SIG-M5 treated with dmso at 0.1 percent for 504 hours (cell line): ENCODE data around the gene METTL14.
"Not testable (repeated sequence)": the region's sequence is repeated elsewhere in the genome, so short reads cannot be mapped to it uniquely, and the experiment has no call there.

ENCODE experiments used
- DNase-seq: peaks from one replicate; lab custom pipeline; 2025; ENCODE audit not compliant: unreplicated experiment; lab: John Stamatoyannopoulos, UW

The METTL14 gene

DNA sequence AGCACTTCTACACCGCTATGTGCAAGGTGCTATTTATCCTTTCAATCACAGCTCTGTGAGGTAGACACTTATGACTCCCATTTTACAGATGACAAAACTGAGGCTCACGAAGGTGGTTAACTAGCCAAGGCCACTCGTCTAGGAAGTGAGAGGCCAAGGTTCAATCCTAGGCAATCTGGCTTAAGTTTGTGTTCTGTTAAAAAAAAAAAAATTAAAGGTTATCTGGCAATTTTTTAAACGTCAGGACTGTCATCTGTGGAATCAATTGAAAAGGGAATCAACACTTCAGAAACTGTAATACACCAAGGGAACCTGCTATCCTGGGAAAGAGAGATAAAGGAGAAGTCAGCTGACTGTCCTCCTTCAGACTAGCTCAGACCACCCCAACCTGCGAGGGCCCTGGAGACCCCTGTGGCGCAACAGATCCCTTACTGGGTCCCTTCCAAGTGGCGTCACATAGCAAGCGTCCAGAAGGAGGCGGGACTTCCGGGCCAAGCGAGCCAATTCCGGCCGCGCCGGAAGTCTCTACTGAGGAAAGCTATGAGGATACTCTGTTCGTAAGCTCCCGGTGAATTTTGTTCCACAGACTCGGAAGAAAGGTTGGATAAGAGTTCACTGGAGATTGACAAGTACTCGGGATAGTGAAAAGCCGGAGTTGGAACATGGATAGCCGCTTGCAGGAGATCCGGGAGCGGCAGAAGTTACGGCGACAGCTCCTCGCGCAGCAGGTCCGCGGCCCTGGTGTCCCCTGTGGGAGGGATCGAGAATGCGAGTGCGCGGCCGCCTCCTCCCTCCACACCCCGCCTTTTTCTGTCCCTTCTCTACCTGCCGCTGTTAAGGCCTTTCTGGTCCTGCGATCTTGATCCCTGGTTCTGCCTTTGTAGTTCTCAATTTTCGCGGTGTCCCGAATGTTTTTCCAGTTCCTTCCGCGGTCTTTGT lies at the start of gene METTL14:
TSS of gene METTL14 (plus strand) at position 520 of the 939 bp plus-strand sequence. CDS start at position 663, 143 bp downstream.
- peak; percentile 88 for DNase-seq

DNA sequence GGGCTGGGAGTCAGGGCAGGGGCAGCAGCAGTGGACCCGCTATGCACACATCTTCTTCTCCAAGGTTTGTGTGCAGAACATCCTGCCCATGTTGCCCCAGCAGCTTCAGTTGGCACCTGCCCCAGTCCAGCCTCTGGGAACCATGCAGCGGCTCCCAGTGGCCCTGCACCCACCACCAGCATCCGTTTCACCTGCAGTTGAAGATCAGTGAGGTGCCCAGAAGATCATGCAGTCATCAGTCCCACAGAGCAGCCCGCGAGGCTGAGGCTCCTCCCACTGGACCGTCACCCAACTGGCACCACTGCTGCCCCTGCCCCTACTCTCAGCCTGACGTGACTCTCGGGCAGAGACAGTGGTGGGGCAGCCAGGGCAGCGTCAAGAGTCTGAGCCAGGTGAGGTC lies 49.1 kb upstream of the METTL14 start:
- DNase-seq: not testable (repeated sequence)

DNA sequence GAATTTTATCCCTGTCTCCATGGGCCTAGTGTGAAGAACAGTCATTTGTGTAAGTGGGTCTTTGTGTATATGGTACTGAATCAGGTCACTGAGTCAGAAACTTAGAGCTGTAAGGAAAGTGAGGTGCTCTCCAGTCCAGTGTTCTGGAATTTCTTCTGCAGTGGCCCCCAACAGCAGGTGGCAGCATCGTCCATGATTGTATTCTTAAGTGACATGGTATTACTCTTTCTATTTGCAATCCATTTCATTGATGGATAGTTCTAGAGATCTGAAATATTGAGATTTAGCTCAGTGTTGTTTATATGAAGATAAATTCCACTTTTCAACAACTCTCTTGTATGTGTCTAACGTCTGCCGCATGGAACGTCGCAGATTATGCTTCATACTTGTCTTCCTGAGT lies 20.5 kb upstream of the METTL14 start:
- not testable (repeated sequence) for DNase-seq

DNA sequence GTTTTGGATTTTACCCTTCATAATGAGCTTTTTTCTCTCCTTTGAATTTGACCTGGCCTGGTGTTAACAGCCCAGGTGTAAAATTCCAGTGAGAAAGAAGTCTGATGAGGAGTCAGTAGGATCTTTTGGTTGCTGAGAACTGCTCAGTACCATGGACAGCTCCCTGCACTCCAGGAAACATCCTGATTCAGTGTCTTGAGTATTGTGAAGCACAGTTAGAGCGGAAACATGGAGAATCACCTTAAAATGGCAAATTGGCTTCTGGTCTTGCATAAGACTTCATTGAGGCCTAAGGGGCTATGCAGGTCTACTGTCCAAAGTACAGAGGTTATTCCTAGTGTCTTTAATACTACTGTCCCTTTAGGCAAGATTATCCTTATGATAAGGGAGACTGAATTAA lies 16.0 kb upstream of the METTL14 start:
- DNase-seq: not testable (repeated sequence)

DNA sequence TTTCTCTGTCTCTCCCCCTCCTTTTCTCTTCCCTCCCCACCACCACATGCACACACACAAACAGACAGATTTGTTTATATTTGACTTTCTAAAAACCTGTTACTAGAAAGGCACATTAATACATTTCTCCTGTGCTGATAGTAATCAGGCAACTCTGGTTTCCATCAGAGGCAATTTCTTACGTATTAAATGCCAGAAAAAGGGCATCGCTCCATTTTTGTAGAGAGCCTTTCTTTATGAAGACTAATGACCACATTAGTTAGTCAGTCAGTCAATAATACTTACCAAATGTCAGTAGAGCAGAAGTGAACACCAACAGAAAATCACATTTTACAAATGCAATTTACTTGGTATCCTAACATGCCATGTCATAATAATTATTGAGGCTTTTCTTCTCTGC lies 14.2 kb upstream of the METTL14 start:
- DNase-seq: not testable (repeated sequence)

DNA sequence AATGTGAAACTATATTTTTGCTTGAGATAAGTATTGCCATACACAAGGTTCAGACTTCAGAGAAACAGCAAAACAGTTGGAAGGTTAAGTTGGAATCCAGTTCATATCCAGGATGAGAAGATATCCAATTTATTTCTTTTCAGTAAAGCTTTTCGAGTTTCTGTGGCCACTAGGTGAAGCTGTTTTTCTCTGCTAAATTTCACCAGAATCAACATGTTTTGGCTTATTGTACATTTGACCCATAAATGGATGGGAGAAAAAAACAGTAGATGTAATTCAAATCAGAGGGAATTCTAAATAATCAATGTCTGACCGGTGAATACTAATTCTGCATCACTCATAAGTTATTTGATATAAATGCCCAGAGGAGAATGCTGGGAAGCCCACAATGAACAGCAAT lies 9.1 kb upstream of the METTL14 start:
- no peak for DNase-seq

DNA sequence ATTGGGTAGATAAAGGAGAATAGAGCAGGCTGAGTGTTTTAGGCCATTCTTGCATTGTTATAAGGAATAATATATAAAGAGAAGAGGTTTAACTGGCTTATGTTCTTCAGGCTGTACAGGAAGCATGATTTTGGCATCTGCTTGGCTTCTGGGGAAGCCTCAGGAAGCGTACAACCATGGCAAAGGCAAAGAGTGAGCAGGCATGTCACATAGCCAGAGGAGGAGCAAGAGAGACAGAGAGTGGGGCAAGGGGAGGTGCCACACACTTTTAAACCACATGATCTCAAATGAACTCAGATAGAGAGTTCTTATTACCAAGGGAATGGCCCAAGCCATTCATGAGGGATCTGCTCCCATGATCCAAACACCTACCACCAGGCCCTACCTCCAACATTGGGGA lies 4.4 kb upstream of the METTL14 start:
- peak; percentile 7 for DNase-seq

DNA sequence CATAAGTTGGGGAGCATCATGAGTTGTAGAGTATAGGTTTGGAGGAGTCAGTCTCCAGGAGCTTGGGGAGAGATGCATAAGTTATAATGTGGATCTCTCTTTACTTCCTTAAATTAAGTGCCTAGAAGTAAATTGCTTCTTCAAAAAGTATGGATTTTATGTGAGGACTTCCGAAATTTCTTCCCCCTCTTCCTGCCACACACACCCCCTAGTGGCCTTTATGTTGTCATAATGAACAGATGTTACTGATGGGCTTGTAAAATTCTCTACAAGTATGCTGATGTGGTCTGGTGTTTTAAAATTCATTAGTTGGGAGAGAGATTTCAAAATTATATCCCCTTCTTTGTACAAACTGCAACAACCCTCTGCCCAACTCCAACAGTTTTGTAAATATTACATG lies 2.3 kb upstream of the METTL14 start:
- peak; percentile 23 for DNase-seq

DNA sequence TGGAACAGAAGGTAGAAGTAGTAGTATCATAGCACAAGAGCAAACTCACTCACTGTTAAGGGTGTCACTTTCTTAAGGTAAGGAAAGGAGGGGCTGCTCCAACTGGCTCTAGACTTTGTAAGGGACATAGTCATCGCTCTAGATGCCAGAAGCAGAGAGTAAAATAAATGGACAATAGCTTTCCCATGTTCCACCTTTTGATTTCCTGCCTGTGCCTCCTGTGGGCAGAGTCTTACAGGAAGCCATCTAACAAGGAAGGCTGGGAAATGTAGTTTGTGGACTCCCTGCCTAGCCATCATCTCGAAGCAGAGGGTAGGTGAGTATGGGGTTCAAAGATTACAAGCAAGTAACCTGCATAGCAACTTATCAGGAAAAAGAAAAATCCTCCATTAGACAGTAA lies 1.7 kb upstream of the METTL14 start:
- DNase-seq: peak; percentile 22

DNA sequence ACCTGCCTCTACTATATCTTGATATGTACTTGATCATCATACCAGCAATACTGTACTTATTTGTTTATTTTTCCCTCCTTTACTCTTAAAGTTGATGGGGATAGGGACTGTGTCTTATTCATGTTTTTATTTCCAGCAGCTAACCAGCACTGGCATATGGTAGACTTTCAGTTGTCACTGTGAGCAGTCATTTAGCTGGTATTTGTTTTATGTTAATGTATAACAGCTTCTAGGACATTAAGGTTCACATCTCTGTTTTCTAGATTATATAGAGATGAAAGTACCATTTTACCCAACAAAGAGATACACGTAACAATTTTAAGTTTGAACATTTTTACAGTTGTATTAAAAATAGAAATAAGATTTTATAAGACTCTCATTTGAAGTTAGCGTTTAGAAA lies 17.9 kb downstream of the METTL14 start:
- DNase-seq: no peak

DNA sequence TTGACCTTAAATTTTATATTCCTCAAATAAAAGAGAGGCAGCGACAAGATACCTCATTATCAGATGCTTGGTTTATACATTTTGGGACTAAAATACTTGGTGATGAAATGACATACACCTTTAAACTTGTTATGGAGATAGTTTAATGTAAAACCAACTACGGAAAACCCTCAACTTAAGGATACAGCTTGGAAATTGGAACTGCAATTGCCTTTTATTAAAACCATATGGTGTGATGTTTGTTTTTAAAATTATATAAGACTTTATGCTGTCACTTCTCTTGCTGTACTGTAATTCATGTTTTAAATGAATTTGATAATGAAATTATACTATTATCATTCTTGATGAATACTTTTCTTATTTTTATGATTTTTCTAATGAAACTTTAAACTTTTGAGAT lies 25.9 kb downstream of the METTL14 start:
- no peak for DNase-seq

DNA sequence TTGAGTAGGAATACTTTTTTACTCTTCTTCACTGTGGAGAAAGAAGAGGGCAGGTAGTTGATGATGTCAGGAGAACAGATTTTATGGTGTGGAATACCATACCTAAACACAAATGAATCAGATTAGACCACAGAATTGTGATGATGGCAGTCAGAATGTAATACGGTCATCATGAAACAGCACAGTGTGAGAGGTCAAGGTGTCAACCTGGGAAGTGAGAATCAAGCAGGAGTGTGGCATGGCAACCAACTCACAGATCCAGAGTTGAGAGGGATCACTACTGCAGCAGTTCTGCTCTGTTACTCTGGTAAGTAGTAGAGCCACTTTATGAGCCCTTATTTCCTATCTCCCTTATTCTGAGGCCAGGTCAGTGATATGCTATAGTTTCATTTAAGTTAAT lies 27.7 kb downstream of the METTL14 start:
- no peak for DNase-seq

DNA sequence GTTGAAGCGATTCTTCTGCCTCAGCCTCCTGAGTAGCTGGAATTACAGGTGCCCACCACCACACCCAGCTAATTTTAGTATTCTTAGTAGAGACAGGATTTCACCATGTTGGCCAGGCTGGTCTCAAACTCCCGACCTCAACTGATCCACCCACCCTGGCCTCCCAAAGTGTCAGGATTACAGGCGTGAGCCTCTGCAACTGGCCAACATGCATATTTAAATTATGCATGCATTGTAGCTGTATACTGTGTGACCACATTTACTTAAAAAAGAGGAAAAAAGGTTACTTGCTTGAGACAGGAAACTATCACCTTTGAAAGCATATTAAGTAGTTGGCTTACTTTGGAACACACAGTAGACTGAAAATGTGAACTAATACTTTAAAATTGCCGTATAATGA lies 29.5 kb downstream of the METTL14 start:
- no peak for DNase-seq

DNA sequence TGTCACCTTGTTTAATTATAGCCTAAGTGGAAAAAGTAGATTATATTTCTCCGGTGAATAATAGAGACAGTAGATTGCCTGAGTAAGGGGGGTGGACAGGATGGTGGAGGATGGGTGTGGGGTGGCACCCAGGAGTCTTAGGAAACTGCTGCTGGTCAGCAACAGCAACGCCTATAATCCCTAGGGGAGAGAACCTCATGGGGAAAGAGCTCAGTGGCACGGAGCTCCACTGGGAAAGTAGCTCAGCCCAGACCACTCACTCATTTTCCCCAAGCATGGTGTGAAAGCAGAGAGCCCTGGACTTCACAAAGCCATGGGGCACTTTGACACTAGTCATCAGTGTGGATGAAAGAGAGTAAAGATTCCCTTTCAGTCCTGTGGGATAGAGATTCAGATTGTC lies 31.1 kb downstream of the METTL14 start:
- DNase-seq: no peak

DNA sequence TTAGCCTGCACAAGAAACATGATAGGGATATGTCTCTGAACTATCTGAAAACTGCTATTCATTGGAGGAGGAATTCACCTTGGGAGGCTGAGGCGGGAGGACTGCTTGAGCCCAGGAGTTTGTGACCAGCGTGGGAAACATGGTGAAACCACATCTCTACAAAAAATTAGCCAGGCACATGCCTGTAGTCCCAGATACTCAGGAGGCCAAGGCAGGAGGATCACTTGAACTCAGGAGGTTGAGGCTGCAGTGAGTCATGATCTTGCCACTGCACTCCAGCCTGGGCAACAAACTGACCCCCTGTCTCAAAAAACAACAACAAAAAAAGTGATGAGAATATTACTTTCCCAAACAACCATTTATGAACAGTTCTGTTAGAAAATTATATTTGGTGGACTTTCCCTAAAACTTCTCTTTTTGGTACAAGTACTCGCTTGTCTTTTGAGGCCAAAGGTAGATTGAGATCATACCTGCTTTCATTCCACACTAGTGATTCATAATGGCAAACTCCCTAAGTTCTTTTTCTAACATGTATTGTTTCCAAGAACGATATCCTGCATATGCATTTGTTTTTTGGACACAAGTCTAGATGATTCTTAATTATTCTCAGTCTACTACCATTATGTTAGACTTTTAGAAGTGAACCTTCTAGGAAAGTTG lies 33.4 kb downstream of the METTL14 start:
- DNase-seq: no peak

DNA sequence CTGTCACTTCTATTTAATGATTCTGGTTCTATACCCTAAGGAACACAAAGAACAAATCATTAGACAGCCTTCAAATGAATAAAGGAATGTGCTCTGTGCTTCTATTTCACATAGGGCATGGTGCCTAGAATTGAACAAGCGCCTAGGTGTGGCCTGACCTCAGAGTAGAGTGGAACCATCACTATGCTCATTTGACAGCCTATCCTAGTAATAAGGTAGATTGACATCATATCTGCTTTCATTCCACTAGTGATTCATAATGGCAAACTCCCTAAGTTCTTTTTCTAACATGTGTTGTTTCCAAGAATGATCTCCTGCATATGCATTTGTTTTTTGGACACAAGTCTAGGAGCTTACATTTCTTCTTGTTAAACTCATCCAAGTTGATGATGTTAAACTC lies 36.6 kb downstream of the METTL14 start:
- DNase-seq: no peak

DNA sequence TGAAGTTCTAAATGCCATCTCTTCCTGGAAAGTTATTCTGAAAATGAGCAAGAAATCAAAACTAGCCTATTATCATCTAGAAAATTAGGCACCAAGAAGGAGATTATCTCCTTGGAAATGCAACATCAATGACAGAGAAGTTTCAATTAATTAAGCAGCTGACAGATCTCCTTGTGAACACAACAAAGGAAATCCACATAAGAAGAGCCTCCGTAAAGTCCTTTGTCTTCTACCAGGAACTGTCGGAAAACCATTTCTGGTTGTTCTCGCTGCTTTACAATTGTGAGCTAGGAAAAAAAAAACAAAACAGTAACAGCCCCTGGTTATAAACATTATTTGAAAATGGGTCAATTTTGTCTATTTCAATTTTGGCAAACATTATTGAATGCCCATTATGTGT lies 38.2 kb downstream of the METTL14 start:
- no peak for DNase-seq

DNA sequence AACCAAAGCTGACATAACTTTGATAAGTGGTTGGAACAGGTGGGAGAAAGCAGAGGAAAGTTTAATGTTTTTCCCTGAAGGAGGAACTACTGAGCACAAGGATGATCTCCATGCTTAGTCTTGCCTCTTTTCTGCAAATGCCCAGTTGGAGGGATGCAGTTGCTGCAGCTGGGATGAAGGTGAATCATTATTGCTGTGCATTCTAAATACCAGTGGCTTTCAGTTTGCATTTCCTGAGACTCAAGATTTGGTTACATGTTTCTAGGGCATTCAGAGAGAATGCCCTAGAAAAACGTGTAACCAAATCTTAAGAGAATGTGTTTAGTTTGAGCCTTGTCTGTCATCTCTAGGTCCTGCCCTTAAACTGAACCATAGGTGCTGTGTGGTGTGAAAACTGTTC lies 42.2 kb downstream of the METTL14 start:
- no peak for DNase-seq

DNA sequence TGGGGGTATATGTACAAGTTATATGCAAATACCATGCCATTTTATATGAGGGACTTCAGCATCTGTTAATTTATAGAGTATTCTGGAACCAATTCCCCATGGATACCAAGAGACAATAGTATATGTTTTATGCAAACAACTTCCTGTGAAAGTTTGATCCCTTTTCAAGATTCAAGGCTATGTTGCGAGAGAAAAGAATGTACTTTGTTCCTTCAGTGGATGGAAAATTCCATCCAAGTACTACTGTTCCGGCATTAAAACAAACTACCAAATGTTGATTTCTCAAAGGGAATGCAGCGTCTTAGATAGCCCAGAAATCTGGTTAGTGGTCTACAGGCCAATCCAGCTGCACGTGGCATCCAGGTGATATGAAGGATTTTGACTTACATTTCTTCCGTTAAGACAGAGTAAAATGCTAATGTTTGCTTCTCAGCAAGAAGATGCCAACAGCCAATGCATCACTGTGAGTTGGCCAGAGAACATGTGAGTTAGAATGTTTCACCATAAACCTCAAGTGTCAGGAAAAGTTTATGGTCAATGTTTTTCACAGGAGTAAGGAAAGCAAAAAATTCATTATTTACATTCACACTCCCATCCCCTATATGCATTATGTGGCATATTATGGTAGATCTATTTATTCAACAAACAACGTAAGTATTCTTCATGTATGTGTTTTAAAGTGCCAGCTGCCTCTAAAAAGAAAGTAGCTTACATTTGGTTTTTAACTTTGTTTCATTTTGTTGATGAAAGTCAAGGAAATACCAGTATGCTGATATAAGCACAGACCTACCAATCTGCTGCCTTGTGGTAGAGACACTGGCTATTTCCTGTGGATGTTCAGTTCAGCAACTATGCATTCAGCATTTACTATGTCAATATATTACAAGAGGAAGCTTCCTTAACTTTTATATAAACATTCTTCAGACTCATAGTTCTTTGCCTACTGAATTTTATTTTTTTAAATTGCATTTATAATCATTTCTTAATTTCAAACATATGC lies 44.4 kb downstream of the METTL14 start:
- no peak for DNase-seq

DNA sequence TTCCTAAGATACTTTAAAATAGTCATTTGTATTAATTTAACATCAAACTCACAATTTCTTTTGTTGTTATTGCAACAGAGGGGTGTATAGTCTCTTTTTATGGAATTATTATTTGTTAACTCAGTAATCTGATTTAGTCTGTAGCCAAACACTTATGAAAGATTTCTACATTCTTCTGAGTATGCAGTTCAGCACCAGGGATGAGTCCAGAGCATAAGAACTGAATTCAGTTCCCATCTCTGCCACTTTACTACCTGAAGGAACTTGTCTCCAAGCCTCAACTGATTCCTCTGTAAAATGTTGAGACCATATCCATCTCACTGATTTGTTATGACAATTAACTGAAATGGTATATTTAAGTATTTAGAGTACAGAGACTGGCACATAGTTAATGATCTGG lies 45.5 kb downstream of the METTL14 start:
- DNase-seq: no peak
